HG02852 (cell line): ENCODE measurements around the gene STXBP2.

Experiments
- ATAC-seq: cut with Tn5 transposase; IDR thresholded peaks from one replicate; pipeline ENCODE4 v1.9.1; 2021; ENCODE audit warnings: mild to moderate bottlenecking, moderate library complexity; ENCODE audit not compliant: unreplicated experiment

The STXBP2 gene

GRCh38 chr19:7648265-7649014 is 11.5 kb downstream of the STXBP2 start:
- no peak for ATAC-seq

GRCh38 chr19:7650148-7650547 is 13.2 kb downstream of the STXBP2 start:
- ATAC-seq = no peak

- ATAC-seq = no peak
Observed at GRCh38 chr19:7652061-7652641, 15.2 kb downstream of the STXBP2 start.

GRCh38 chr19:7654401-7654800 is 17.5 kb downstream of the STXBP2 start:
- no peak for ATAC-seq

GRCh38 chr19:7655581-7655980 is 18.7 kb downstream of the STXBP2 start:
- no peak for ATAC-seq

GRCh38 chr19:7657131-7657751 is 20.3 kb downstream of the STXBP2 start:
- ATAC-seq = no peak

GRCh38 chr19:7658219-7658686 is 21.3 kb downstream of the STXBP2 start:
- peak; percentile 67 for ATAC-seq

- ATAC-seq = no peak
Observed at GRCh38 chr19:7661744-7662538, 25.0 kb downstream of the STXBP2 start.

- ATAC-seq = no peak
Observed at GRCh38 chr19:7662657-7663056, 25.7 kb downstream of the STXBP2 start.

GRCh38 chr19:7663706-7664105 is 26.8 kb downstream of the STXBP2 start:
- ATAC-seq = no peak

- ATAC-seq = no peak
Observed at GRCh38 chr19:7665076-7665475, 28.2 kb downstream of the STXBP2 start.

GRCh38 chr19:7668842-7669241 is 31.9 kb downstream of the STXBP2 start, which contains the start of gene RETN:
Gene RETN, plus strand, starts transcription at chr19:7669049. Its CDS starts 278 bp downstream, at chr19:7669327.
- no peak for ATAC-seq

- no peak for ATAC-seq
Observed at GRCh38 chr19:7669641-7670040, 32.7 kb downstream of the STXBP2 start.

- ATAC-seq = no peak
Observed at GRCh38 chr19:7670150-7670783, 33.4 kb downstream of the STXBP2 start.

- no peak for ATAC-seq
Observed at GRCh38 chr19:7670790-7671189, 33.9 kb downstream of the STXBP2 start.

GRCh38 chr19:7672522-7672921 is 35.6 kb downstream of the STXBP2 start:
- ATAC-seq = no peak

GRCh38 chr19:7674010-7675005 is 37.4 kb downstream of the STXBP2 start:
- no peak for ATAC-seq

- ATAC-seq = no peak
Observed at GRCh38 chr19:7676376-7676775, 39.5 kb downstream of the STXBP2 start.

GRCh38 chr19:7676854-7677253 is 39.9 kb downstream of the STXBP2 start, which contains the start of gene MCEMP1:
Gene MCEMP1, plus strand, starts transcription at chr19:7677090. Its CDS starts 31 bp downstream, at chr19:7677121.
- no peak for ATAC-seq
